Activated CD4-positive, alpha-beta T cell treated with anti-CD3 and anti-CD28 coated beads, Interleukin-2, Interleukin-4, amounts not matched to agents 100 ng/mL and 50 ng/mL, durations not matched to agents 16 hours and 8 hours (primary cell): ENCODE results near the gene AIF1L.

Source experiments
- DNase-seq: peaks from one replicate; pipeline ENCODE4 v3.0.0-alpha.2; 2020; ENCODE audit warnings: low spot score

AIF1L gene

GRCh38 chr9:131167936-131168335 lies 71.6 kb downstream of the AIF1L start:
- DNase-seq = no peak

GRCh38 chr9:131169563-131170240 lies 73.4 kb downstream of the AIF1L start:
- no peak for DNase-seq
